Caki2 (cell line): Measurements from ENCODE around the gene TAGLN2. TPM values are rescaled to one million over a fixed set of nuclear protein-coding genes. Genes with fewer than 3 reads are reported as not detected.

Source experiments
- DNase-seq: peaks from one replicate; pipeline ENCODE4 v3.0.0-alpha.2; 2015; ENCODE audit warnings: low read depth
- in situ Hi-C: cut with HindIII; loops from 2 replicates; pipeline ENCODE4 v1.10.0; 2016; ENCODE audit warnings: low sequenced_read_pairs, low pct_unique_long_range_greater_than_20kb, mixed read lengths
- total RNA-seq: library from RNA; depleted of rRNA; stranded (reverse); fragments of >200 nt; shearing (Covaris generic); gene quantifications from 2 replicates; pipeline ENCODE4 v1.2.3, GENCODE V29; 2014; ENCODE audit warnings: low replicate concordance; rRNA removed

TAGLN2 gene
- 669 and 758 TPM in 2 replicates for total RNA-seq

- in situ Hi-C loops = no loop called here
- DNase-seq = peak; percentile 95
These were observed at the start of gene TAGLN2 for GRCh38 chr1:159924791-159925718. Gene TAGLN2, minus strand, starts transcription at chr1:159925507. Its CDS starts 4,998 bp downstream, at chr1:159920509.

GRCh38 chr1:159974350-159974965 lies 49.2 kb upstream of the TAGLN2 start:
- DNase-seq = no peak
- in situ Hi-C loops = no loop called here

- in situ Hi-C loops = no loop called here
These were observed 48.1 kb upstream of the TAGLN2 start for GRCh38 chr1:159973350-159973940.

GRCh38 chr1:159972443-159973205 lies 47.3 kb upstream of the TAGLN2 start:
- DNase-seq = no peak
- in situ Hi-C loops = no loop called here

More at GRCh38 chr1:159973350-159973940, 48.1 kb upstream of the TAGLN2 start:
- DNase-seq = no peak

GRCh38 chr1:159970932-159971342 lies 45.6 kb upstream of the TAGLN2 start:
- in situ Hi-C loops = no loop called here

GRCh38 chr1:159968901-159969300 lies 43.6 kb upstream of the TAGLN2 start:
- in situ Hi-C loops = no loop called here
- no peak for DNase-seq

More at GRCh38 chr1:159970932-159971342, 45.6 kb upstream of the TAGLN2 start:
- DNase-seq = no peak

- in situ Hi-C loops = no loop called here
- DNase-seq = no peak
These were observed 40.0 kb upstream of the TAGLN2 start for GRCh38 chr1:159965263-159965662.

GRCh38 chr1:159964144-159964543 lies 38.8 kb upstream of the TAGLN2 start:
- DNase-seq = no peak
- in situ Hi-C loops = no loop called here

- DNase-seq = no peak
- in situ Hi-C loops = no loop called here
These were observed 36.9 kb upstream of the TAGLN2 start for GRCh38 chr1:159962176-159962575.

GRCh38 chr1:159961636-159962035 lies 36.3 kb upstream of the TAGLN2 start:
- in situ Hi-C loops = no loop called here

GRCh38 chr1:159960721-159961381 lies 35.5 kb upstream of the TAGLN2 start:
- in situ Hi-C loops = no loop called here
- no peak for DNase-seq

More at GRCh38 chr1:159961636-159962035, 36.3 kb upstream of the TAGLN2 start:
- no peak for DNase-seq

GRCh38 chr1:159959451-159959850 lies 34.1 kb upstream of the TAGLN2 start:
- in situ Hi-C loops = no loop called here
- DNase-seq = no peak

- no peak for DNase-seq
- in situ Hi-C loops = no loop called here
These were observed 33.5 kb upstream of the TAGLN2 start for GRCh38 chr1:159958719-159959380.

GRCh38 chr1:159957824-159958268 lies 32.5 kb upstream of the TAGLN2 start:
- in situ Hi-C loops = no loop called here
- DNase-seq = no peak

GRCh38 chr1:159955456-159955855 lies 30.1 kb upstream of the TAGLN2 start:
- no peak for DNase-seq
- in situ Hi-C loops = no loop called here

GRCh38 chr1:159953536-159954515 lies 28.5 kb upstream of the TAGLN2 start, which contains the start of gene SLAMF9:
Gene SLAMF9, minus strand, starts transcription at chr1:159954237. Its CDS starts 100 bp downstream, at chr1:159954137.
- in situ Hi-C loops = no loop called here
- DNase-seq = no peak
